Brain microvascular endothelial cell (primary cell): ENCODE measurements around the gene MTHFD2L.

Experiments used
- DNase-seq: peaks from one replicate; pipeline ENCODE4 v3.0.0-alpha.2; 2020
- H3K27ac ChIP-seq: fragments of 250-450 bp; sonication (Bioruptor Pico); 2 replicates; pipeline ENCODE4 v1.5.1; 2020; ENCODE audit warnings: mild to moderate bottlenecking, moderate library complexity
- H3K27me3 ChIP-seq: fragments of 250-450 bp; sonication (Bioruptor Pico); replicated peaks from 2 replicates; pipeline ENCODE4 v1.5.1; 2020; ENCODE audit warnings: mild to moderate bottlenecking
- H3K36me3 ChIP-seq: fragments of 250-450 bp; sonication (Bioruptor Pico); replicated peaks from 2 replicates; pipeline ENCODE4 v1.5.1; 2020; ENCODE audit warnings: mild to moderate bottlenecking
- H3K4me3 ChIP-seq: 2 replicates; pipeline ENCODE4 v1.5.1; 2011; ENCODE audit warnings: low read depth, mild to moderate bottlenecking, control low read depth, low read length, moderate library complexity
- CTCF ChIP-seq: IDR thresholded peaks from 2 replicates; pipeline ENCODE4 v1.5.1; 2011; ENCODE audit warnings: low read depth, mild to moderate bottlenecking, moderate library complexity, low read length, control low read depth, inconsistent platforms; ENCODE audit errors: missing control alignments
- in situ Hi-C: cut with HindIII; loops from 2 replicates; pipeline ENCODE4 v1.10.0; 2017; ENCODE audit warnings: low sequenced_read_pairs, low pct_ligation_motif_present

The MTHFD2L gene

GRCh38 chr4:74167585-74167984, 9.7 kb downstream of the MTHFD2L start:
- Histone ChIP-seq H3K36me3 (no peaks in the 10 kb centered on the region), H3K27me3 (no peaks in the 10 kb centered on the region), H3K27ac (no peak overlapping the region), H3K4me3 (no peak overlapping the region)
- in situ Hi-C loops = no loop called here
- DNase-seq = no peak
- TF ChIP-seq CTCF = no peak

GRCh38 chr4:74168841-74169240, 10.9 kb downstream of the MTHFD2L start:
- no peak for TF ChIP-seq CTCF
- Histone ChIP-seq H3K4me3 (no peak overlapping the region), H3K27ac (no peak overlapping the region), H3K36me3 (no peaks in the 10 kb centered on the region), H3K27me3 (no peaks in the 10 kb centered on the region)
- DNase-seq = no peak
- in situ Hi-C loops = no loop called here

- H3K27ac ChIP-seq = no peak overlapping the region
- in situ Hi-C loops = no loop called here
- no peak for DNase-seq
- no peaks in the 10 kb centered on the region for H3K36me3 ChIP-seq
- no peak for TF ChIP-seq CTCF
- H3K27me3 ChIP-seq = no peaks in the 10 kb centered on the region
- no peak overlapping the region for H3K4me3 ChIP-seq
Measured at GRCh38 chr4:74173321-74173720, 15.4 kb downstream of the MTHFD2L start.

GRCh38 chr4:74174421-74174820, 16.5 kb downstream of the MTHFD2L start:
- H3K4me3 ChIP-seq = no peak overlapping the region
- DNase-seq = no peak
- in situ Hi-C loops = no loop called here
- H3K27me3 ChIP-seq = no peaks in the 10 kb centered on the region
- H3K27ac ChIP-seq = no peak overlapping the region
- TF ChIP-seq CTCF = no peak
- H3K36me3 ChIP-seq = no peaks in the 10 kb centered on the region

GRCh38 chr4:74174941-74175340, 17.0 kb downstream of the MTHFD2L start:
- H3K36me3 ChIP-seq = no peaks in the 10 kb centered on the region
- H3K27ac ChIP-seq = no peak overlapping the region
- no peaks in the 10 kb centered on the region for H3K27me3 ChIP-seq
- in situ Hi-C loops = loop anchor here (25.0 kb wide), 1 partner anchor 137 kb away; the partner anchor contains the start of gene EPGN
- H3K4me3 ChIP-seq = no peak overlapping the region
- DNase-seq = no peak
- TF ChIP-seq CTCF = no peak

GRCh38 chr4:74175379-74175778, 17.5 kb downstream of the MTHFD2L start:
- H3K36me3 ChIP-seq = no peaks in the 10 kb centered on the region
- H3K27me3 ChIP-seq = no peaks in the 10 kb centered on the region
- no peak overlapping the region for H3K4me3 ChIP-seq
- in situ Hi-C loops = loop anchor here (25.0 kb wide), 1 partner anchor 137 kb away; the partner anchor contains the start of gene EPGN
- DNase-seq = no peak
- no peak overlapping the region for H3K27ac ChIP-seq
- TF ChIP-seq CTCF = no peak
